CD4-positive, alpha-beta T cell treated with Interleukin-12 subunit alpha and Interleukin-12 subunit beta, for 1 hour (primary cell): Measurements from ENCODE around the gene DDX31.

ENCODE experiments used
- DNase-seq: peaks from one replicate; pipeline ENCODE4 v3.0.0-alpha.2; 2020

DDX31 gene

GRCh38 chr9:132632413-132633129 lies 37.2 kb downstream of the DDX31 start:
- DNase-seq = no peak

GRCh38 chr9:132631685-132632084 lies 38.1 kb downstream of the DDX31 start:
- DNase-seq = no peak

- DNase-seq = no peak
Measured at GRCh38 chr9:132631280-132631679, 38.5 kb downstream of the DDX31 start.

GRCh38 chr9:132630811-132631210 lies 39.0 kb downstream of the DDX31 start:
- no peak for DNase-seq

- DNase-seq = no peak
Measured at GRCh38 chr9:132630116-132630515, 39.7 kb downstream of the DDX31 start.

GRCh38 chr9:132628746-132629145 lies 41.0 kb downstream of the DDX31 start:
- no peak for DNase-seq

GRCh38 chr9:132627594-132627993 lies 42.2 kb downstream of the DDX31 start:
- no peak for DNase-seq

GRCh38 chr9:132627106-132627505 lies 42.7 kb downstream of the DDX31 start:
- DNase-seq = no peak

- no peak for DNase-seq
Measured at GRCh38 chr9:132626285-132626684, 43.5 kb downstream of the DDX31 start.

- DNase-seq = no peak
Measured at GRCh38 chr9:132622159-132622558, 47.6 kb downstream of the DDX31 start.

- no peak for DNase-seq
Measured at GRCh38 chr9:132616725-132617124, 53.1 kb downstream of the DDX31 start.

- DNase-seq = no peak
Measured at GRCh38 chr9:132615774-132616173, 54.0 kb downstream of the DDX31 start.

- DNase-seq = no peak
Measured at GRCh38 chr9:132614324-132614723, 55.5 kb downstream of the DDX31 start.

GRCh38 chr9:132610661-132611060 lies 59.1 kb downstream of the DDX31 start:
- no peak for DNase-seq

- no peak for DNase-seq
Measured at GRCh38 chr9:132609829-132610228, 60.0 kb downstream of the DDX31 start.

- no peak for DNase-seq
Measured at GRCh38 chr9:132609184-132609583, 60.6 kb downstream of the DDX31 start.

GRCh38 chr9:132606066-132606465 lies 63.7 kb downstream of the DDX31 start:
- DNase-seq = no peak

GRCh38 chr9:132605387-132605786 lies 64.4 kb downstream of the DDX31 start:
- DNase-seq = no peak

GRCh38 chr9:132602207-132602606 lies 67.6 kb downstream of the DDX31 start:
- DNase-seq = no peak

- DNase-seq = no peak
Measured at GRCh38 chr9:132600326-132600984, 69.3 kb downstream of the DDX31 start.

GRCh38 chr9:132597073-132597775 lies 72.6 kb downstream of the DDX31 start:
- no peak for DNase-seq

GRCh38 chr9:132596200-132596599 lies 73.6 kb downstream of the DDX31 start:
- no peak for DNase-seq

GRCh38 chr9:132595319-132595718 lies 74.5 kb downstream of the DDX31 start:
- DNase-seq = no peak

GRCh38 chr9:132594412-132594811 lies 75.4 kb downstream of the DDX31 start:
- DNase-seq = no peak
